Measurements from ENCODE around the gene CCDC197.

- TF ChIP-seq, protein P1, sequence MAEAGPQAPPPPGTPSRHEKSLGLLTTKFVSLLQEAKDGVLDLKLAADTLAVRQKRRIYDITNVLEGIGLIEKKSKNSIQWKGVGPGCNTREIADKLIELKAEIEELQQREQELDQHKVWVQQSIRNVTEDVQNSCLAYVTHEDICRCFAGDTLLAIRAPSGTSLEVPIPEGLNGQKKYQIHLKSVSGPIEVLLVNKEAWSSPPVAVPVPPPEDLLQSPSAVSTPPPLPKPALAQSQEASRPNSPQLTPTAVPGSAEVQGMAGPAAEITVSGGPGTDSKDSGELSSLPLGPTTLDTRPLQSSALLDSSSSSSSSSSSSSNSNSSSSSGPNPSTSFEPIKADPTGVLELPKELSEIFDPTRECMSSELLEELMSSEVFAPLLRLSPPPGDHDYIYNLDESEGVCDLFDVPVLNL (CRISPR knock-in tag; IDR thresholded peaks at IDR 0.05; ENCODE audit: borderline replicate concordance, low read depth): no peak
- no peak for TF ChIP-seq CTCF (IDR thresholded peaks at IDR 0.05)
- no peak for TF ChIP-seq RELA (CRISPR knock-in tag; IDR thresholded peaks at IDR 0.05; ENCODE audit: borderline replicate concordance)
- no peak for TF ChIP-seq SOX15 (CRISPR knock-in tag; IDR thresholded peaks at IDR 0.05)
- no peak for TF ChIP-seq NFE2L1 (CRISPR knock-in tag; IDR thresholded peaks at IDR 0.05)
Measured at GRCh38 chr14:94041551-94042346, 44.6 kb downstream of the CCDC197 start.

Measured in WTC11 (cell line).